CD4-positive, alpha-beta T cell treated with Interleukin-12 subunit alpha and Interleukin-12 subunit beta, for 1 hour (primary cell): ENCODE results near the gene GRID1.
A peak's percentile ranks its signal among the peaks of the same experiment; 100 is the strongest.
"Not testable (repeated sequence)": the region's sequence is repeated elsewhere in the genome, so short reads cannot be mapped to it uniquely, and the experiment has no call there.

Experiments
- DNase-seq: peaks from one replicate; pipeline ENCODE4 v3.0.0-alpha.2; 2020

Gene GRID1

GRCh38 chr10:86391986-86392722, 25.6 kb upstream of the GRID1 start:
- DNase-seq, result no peak

GRCh38 chr10:86391236-86391840, 24.7 kb upstream of the GRID1 start:
- DNase-seq, result no peak

- DNase-seq, result no peak
These were observed 23.9 kb upstream of the GRID1 start for GRCh38 chr10:86390337-86391120.

DNA sequence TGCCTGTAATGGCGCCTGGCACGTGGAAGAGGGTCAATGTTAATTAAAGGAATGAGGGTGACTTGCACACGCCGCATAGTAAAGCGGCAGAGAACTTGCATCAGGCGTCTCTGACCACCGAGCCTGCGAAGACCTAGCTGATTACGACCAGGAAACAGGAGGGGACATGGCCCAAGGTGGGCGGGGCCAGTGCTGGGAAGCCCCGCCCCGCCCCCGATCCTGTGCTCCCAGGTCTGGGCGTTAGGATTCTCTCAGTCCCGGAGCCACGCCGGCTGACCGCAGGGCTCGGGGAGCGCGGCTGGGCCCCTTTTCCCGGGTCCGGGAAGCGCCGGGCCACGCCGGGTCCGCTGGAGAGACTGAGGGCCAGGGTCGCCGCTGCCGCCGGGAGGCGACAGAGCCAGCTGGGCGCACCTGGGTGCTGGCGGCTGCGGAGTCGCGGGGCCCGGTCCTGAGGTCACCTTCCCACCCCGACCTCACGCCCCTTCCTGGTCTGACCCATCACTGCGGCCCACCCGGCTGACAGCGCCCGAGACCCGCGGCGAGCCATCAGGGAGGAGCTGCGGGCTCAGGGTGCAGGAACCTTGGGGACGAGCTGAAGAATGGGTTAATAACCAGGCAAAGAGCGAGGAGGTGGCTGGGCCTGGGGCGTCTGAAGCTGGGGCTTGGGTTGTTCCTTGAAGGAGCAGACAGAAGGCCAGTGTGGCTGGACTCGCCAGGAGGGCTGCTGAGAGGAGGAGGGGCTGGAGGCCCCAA, 23.0 kb upstream of the GRID1 start:
- no peak for DNase-seq

DNA sequence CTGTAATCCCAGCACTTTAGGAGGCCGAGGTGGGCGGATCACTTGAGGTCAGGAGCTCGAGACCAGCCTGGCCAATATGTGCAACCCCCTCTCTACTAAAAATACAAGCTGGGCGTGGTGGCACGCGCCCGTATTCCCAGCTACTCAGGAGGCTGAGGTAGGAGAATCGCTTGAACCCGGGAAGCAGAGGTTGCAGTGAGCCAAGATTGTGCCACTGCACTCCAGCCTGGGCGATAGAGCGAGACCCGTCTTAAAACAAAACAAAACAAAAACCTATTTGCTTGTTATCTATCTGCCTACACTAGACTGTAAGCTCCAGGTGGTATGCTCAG, 22.5 kb upstream of the GRID1 start:
- not testable (repeated sequence) for DNase-seq

GRCh38 chr10:86388119-86388704, 21.6 kb upstream of the GRID1 start:
- DNase-seq, result no peak

GRCh38 chr10:86387178-86387794, 20.7 kb upstream of the GRID1 start:
- no peak for DNase-seq

- DNase-seq, result no peak
These were observed 19.2 kb upstream of the GRID1 start for GRCh38 chr10:86385806-86386205.

DNA sequence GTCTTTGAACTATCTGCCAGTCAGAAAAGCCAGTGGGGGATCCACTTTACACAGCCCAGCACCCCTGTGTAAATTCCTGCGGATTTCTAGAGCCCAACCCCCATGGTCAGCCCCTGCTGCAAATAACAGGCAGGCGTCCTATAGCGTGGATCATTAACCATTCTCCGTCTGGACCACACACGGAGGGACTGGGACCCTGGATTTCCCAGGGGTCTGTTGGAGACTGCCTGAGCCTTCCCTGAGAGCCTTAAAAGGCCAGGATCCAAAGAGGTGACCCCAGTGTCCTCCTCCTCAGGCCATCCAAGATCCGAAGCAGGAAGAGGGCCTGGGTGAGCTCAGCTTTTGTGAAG, 11.2 kb upstream of the GRID1 start:
- DNase-seq, result no peak

DNA sequence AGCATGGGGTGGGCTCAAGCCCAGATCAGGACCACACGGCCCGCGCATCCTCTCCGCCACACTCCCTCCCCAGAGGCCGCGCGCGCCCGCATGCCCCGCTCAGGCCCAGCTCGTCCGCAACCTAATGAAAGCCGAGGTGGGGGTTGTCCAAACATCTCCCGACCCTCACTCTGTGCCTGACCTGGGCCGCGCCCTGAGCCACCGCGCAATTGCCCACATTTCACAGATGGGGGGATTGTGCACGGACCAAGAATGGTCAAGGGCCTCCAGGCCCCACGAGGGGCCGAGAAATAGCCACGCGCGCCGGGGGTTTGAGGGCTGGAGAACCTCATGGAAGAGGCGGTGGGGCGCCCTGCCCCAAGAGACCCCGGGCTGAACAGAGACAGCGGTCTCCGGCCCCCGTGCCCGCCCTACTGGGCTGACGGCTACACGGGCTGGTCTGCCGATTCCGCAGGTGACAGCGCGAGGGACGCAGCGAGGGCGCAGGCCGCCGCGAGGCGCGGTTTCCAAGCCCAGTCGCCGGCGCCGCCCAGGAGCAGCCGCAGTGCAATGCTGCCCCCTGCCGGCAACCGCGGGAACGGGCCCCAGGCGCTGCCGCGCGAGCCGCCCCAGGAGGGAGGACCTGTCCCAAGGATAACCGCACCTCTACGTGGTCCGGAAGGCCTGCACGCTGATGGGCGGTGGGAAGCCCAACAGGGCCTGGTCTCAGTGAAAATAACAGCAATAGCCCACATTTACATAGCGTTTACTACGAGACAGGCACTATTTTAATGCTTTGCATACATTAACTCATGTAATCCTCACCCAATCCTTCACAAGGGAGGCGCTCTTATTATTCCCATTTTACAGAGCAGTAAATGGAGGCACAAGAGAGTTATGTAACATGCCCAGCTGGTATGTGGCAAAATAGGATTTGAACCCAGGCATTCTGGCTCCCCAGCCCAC, 10.5 kb upstream of the GRID1 start:
- DNase-seq, result peak; percentile 79

GRCh38 chr10:86376403-86376802, 9.8 kb upstream of the GRID1 start:
- no peak for DNase-seq

- no peak for DNase-seq
These were observed 8.6 kb upstream of the GRID1 start for GRCh38 chr10:86375204-86375603.

DNA sequence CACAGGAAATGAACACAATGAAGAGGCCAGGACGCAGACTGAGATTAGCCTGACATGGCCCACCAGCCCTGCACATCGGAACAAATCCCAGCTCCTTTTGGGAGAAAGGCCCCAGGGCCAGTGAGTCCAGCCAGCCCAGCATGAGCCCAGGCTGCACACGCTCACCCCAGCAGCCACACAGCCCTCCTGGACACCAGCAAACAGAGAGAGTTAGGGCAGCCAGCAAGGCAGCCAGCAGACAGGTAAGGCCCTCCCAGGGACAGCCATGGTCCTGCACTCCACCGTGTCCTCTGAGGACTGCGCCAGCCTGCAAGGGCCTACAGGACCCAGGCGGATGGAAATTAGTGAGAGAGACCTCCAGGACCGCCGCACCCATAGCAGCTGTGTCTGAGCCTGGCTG, 8.1 kb upstream of the GRID1 start:
- no peak for DNase-seq

DNA sequence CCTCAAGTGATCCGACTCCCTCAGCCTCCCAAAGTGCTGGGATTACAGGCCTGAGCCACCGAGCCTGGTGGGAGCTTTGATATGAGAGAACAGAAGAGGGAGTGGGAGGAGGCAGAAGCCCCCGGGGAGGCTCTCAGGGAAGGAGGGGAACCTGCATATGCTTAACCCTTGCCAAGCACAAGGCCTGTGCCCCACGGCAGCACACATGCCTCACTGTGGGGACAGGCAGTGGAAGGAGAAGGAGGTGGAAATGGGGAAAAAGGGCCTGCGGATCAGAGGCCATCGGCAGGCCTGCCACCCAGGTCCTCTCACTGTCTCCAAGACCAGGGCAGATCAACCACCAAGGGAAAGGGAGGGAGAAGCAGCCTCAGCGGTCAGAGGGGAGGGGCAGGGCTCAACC, 7.2 kb upstream of the GRID1 start:
- DNase-seq, result no peak

DNA sequence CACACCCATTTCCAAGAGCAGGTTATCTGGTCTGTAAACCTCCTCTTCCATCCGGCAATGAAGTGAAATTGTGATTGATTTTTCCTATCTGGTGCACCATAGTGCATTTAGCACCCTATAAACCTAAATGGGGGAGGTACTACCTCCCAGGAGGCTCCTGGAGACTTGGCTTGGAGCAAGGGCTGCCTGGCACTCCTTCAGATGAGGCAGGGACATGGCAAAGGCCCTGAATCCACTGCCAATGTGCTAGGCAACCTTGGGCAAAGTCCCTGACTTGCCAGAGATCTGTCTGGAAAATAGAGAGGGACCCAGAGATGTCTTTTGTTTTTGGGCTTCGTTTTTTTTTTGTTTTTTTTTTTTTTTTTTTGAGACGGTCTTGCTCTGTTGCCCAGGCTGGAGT, 6.7 kb upstream of the GRID1 start:
- DNase-seq, result no peak

DNA sequence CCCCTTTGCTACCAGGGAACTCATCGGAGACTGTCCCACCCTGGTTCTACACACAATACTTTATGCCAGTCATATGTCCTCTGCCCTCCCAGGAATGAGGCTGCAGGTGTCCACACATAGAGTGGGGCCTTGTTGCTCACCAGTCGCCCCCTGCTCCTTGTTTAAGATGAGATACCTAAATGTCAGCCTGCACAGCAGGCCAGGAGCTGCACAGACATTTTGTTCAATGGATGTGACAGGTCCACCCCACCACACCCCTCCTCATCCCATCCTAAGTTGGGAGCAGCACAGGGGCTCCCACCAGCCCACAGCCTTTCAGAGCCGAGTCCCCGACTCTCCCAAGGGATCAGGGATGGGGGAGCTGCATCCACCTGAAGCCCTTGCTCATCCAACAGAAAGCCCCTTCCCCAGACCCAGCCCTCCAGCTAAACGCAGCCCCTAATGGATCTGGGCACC, 6.2 kb upstream of the GRID1 start:
- DNase-seq, result no peak

DNA sequence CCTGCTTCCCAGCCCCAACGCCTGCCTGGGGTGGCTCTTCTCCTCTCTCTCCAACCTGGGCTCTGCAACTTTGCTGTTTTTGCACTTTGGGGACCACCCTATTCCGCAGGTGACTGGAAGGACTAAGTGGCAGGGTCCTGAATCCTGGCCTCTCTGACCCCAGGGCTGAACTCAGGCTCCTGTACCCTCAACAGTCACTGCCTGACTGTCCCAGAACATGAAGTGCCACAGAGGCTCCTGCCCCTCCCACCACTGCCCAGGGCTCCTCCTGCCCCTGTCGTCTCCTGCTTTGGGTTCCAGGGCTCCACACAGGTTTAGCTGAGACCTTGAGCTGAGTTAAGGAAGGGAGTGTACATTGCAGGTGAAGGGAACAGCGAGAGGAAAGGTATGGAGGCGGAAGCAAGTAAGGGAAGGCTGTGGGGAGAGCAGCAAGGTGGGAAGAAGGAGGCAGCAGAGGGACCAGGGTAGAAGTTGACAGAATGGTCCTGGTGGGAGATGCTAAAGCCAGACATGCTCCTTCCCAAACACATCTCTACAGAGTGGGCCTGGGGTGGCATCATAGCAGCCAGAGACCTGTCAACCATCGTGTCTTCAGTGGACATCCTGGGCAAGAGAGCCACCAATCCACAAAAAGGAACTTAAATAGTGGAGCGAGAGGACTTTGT, 5.7 kb upstream of the GRID1 start:
- no peak for DNase-seq

GRCh38 chr10:86371691-86372090, 5.1 kb upstream of the GRID1 start:
- no peak for DNase-seq

DNA sequence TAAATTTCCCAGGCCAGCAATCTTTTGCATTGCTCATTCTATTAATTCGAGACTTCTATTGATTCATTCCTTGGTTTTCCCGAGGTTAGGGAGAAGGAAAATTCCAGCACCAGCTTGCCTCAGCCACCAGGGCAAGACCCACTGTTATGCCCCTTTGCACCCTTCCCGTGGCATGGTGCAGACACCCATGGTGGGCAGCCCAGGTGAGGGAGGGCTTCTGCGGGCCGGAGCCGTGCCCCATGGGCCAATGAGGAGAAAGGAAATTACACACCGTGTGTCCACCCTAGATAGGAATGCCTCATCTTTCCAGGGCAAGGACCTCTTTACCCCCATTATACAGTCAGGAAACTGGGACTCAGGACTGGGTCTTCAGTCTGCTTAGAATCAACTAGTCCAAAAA, 4.5 kb upstream of the GRID1 start:
- DNase-seq, result no peak

- no peak for DNase-seq
These were observed 3.5 kb upstream of the GRID1 start for GRCh38 chr10:86370006-86370585.

GRCh38 chr10:86368987-86369386, 2.4 kb upstream of the GRID1 start:
- DNase-seq, result no peak
